ENCODE measurements around the gene LYVE1. TPM values are rescaled to one million over a fixed set of nuclear protein-coding genes. Genes with fewer than 3 reads are reported as not detected.

LYVE1 gene
- total and polyA plus RNA-seq, 2 donors from 2014 or later = 10.0 to 101 TPM

DNA sequence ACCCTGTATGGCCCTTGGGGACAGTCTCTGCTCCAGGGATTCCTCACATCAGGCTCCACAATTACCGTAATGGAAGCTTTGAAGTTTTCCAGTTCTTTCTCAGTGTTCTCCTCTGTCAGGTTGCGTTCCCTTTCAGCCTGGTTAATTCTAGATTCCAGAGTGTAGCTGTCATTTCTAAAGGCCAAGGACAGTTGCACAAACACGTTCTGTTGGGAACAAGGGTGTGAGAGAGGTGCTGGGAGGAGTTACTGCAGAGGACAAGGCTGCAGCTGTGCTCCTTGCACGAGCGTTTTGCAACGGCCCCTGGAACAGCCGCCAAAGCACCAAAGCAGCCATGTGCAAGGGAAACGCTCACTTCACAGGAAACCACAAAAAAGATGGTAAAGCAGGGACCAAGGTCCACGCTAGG, 35.9 kb upstream of the LYVE1 start:
- DNase-seq (peak in 1 of 5 donors; percentile 75), FAIRE-seq (no peak)
- no peak overlapping the region for H3K4me3 ChIP-seq (ENCODE audit: low read length in 3 of 3)
- no peak overlapping the region for H3K9ac ChIP-seq (ENCODE audit: low read length in 3 of 3)
- H3K36me3 ChIP-seq (ENCODE audit: control insufficient read depth in 2 of 3, insufficient read depth in 3 of 3, low read length in 3 of 3) = no peaks in the 10 kb centered on the region
- H3K4me1 ChIP-seq (ENCODE audit: control insufficient read depth in 2 of 3, insufficient read depth in 2 of 3, low read depth in 1 of 3, low read length in 3 of 3) = peaks cover 0 to 19% (median 2%) of the 10 kb centered on the region in 3 donors
- H3K27ac ChIP-seq (ENCODE audit: low read depth in 2 of 2, low read length in 2 of 2) = peak overlapping the region in 1 of 2 donors; percentile 36
- H3K27me3 ChIP-seq (ENCODE audit: control insufficient read depth, insufficient read depth, low read length) = no peaks in the 10 kb centered on the region
- TF ChIP-seq, protein P1, sequence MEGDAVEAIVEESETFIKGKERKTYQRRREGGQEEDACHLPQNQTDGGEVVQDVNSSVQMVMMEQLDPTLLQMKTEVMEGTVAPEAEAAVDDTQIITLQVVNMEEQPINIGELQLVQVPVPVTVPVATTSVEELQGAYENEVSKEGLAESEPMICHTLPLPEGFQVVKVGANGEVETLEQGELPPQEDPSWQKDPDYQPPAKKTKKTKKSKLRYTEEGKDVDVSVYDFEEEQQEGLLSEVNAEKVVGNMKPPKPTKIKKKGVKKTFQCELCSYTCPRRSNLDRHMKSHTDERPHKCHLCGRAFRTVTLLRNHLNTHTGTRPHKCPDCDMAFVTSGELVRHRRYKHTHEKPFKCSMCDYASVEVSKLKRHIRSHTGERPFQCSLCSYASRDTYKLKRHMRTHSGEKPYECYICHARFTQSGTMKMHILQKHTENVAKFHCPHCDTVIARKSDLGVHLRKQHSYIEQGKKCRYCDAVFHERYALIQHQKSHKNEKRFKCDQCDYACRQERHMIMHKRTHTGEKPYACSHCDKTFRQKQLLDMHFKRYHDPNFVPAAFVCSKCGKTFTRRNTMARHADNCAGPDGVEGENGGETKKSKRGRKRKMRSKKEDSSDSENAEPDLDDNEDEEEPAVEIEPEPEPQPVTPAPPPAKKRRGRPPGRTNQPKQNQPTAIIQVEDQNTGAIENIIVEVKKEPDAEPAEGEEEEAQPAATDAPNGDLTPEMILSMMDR (IDR thresholded peaks at IDR 0.05; ENCODE audit: borderline replicate concordance, extremely low read depth, insufficient read depth) = no peak
- H3K9me3 ChIP-seq (ENCODE audit: control insufficient read depth in 2 of 3, insufficient read depth in 1 of 3, low read length in 3 of 3) = no peaks in the 10 kb centered on the region
- intact Hi-C loops (cut with DNase I) = no loop called here

DNA sequence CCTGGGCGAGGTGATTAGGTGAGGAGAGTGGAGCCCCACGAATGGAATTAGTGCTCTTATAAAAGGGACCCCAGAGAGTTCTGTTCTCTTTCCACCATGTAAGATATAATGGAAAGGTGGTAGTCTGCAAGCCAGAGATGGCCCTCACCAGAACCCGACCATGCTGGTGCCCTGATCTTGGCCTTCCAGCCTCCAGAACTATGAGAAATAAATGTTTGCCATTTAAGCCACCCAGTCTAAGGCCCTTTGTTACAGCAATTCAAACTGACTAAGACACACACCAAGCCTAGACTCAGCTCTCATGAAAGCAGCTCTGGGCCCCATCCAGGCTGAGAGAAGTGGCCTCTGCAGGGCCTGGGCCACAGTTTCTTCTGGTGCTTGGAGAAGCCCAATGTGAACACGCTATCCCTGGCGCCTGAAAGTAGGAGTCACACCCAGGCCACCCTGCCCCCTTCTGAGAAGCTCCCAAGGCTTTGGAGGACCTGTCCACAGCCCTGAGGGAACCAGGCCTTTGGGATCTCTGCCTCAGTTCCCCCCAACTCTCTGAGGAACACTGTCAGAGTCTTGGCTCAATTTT, 35.3 kb upstream of the LYVE1 start:
- FAIRE-seq (no peak), DNase-seq (no peak)
- Histone ChIP-seq H3K4me3 (ENCODE audit: low read length in 3 of 3) (no peak overlapping the region), H3K9ac (ENCODE audit: low read length in 3 of 3) (no peak overlapping the region), H3K36me3 (ENCODE audit: control insufficient read depth in 2 of 3, insufficient read depth in 3 of 3, low read length in 3 of 3) (no peaks in the 10 kb centered on the region), H3K27me3 (ENCODE audit: control insufficient read depth, insufficient read depth, low read length) (no peaks in the 10 kb centered on the region), H3K27ac (ENCODE audit: low read depth in 2 of 2, low read length in 2 of 2) (peak overlapping the region in 1 of 2 donors; percentile 36), H3K4me1 (ENCODE audit: control insufficient read depth in 2 of 3, insufficient read depth in 2 of 3, low read depth in 1 of 3, low read length in 3 of 3) (peaks cover 0 to 19% (median 2%) of the 10 kb centered on the region in 3 donors), H3K9me3 (ENCODE audit: control insufficient read depth in 2 of 3, insufficient read depth in 1 of 3, low read length in 3 of 3) (no peaks in the 10 kb centered on the region)
- TF ChIP-seq, protein P1 (IDR thresholded peaks at IDR 0.05; ENCODE audit: borderline replicate concordance, extremely low read depth, insufficient read depth) = no peak
- intact Hi-C loops (cut with DNase I) = no loop called here

DNA sequence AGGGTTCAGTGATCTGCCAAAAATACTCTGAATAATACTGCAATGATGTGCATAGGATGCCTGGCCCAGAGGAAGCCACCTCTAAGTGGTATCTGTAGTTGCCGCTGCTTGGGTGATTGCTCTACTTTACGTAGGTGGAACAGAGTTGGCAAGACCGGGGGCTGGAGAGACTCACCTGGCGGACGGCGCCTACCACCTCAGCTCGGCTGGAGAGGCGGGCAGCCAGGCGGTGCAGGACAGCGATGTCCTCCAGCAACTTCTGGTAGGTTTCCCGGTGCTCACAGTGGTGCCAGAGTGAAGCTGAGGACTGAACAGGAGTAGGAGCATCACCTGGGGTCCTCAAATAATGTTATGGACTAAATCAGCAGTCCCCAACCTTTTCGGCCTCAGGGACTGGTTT, 34.5 kb upstream of the LYVE1 start:
- DNase-seq = no peak

More for the DNA sequence above, 34.5 kb upstream of the LYVE1 start:
- no peaks in the 10 kb centered on the region for H3K27me3 ChIP-seq (ENCODE audit: control insufficient read depth, insufficient read depth, low read length)
- no peaks in the 10 kb centered on the region for H3K36me3 ChIP-seq (ENCODE audit: control insufficient read depth in 2 of 3, insufficient read depth in 3 of 3, low read length in 3 of 3)
- intact Hi-C loops (cut with DNase I) = no loop called here
- no peak for FAIRE-seq
- TF ChIP-seq, protein P1 (IDR thresholded peaks at IDR 0.05; ENCODE audit: borderline replicate concordance, extremely low read depth, insufficient read depth) = no peak
- no peak overlapping the region for H3K4me3 ChIP-seq (ENCODE audit: low read length in 3 of 3)
- H3K9me3 ChIP-seq (ENCODE audit: control insufficient read depth in 2 of 3, insufficient read depth in 1 of 3, low read length in 3 of 3) = no peaks in the 10 kb centered on the region
- H3K9ac ChIP-seq (ENCODE audit: low read length in 3 of 3) = no peak overlapping the region
- peaks cover 0 to 19% (median 2%) of the 10 kb centered on the region in 3 donors for H3K4me1 ChIP-seq (ENCODE audit: control insufficient read depth in 2 of 3, insufficient read depth in 2 of 3, low read depth in 1 of 3, low read length in 3 of 3)
- H3K27ac ChIP-seq (ENCODE audit: low read depth in 2 of 2, low read length in 2 of 2) = no peak overlapping the region
